Measurements from ENCODE around the gene ZNF385A. TPM values are rescaled to one million over a fixed set of nuclear protein-coding genes. Genes with fewer than 3 reads are reported as not detected.

Gene ZNF385A
- total RNA-seq, 1 experiment from 2014 or later = 0.24 TPM

- DNase-seq (ENCODE audit: low read depth) = no peak
These were observed 32.4 kb upstream of the ZNF385A start for GRCh38 chr12:54416687-54417603.

- DNase-seq (ENCODE audit: low read depth) = no peak
These were observed 30.8 kb upstream of the ZNF385A start for GRCh38 chr12:54415221-54415929.

- peak; percentile 62 for DNase-seq (ENCODE audit: low read depth)
These were observed 29.0 kb upstream of the ZNF385A start for GRCh38 chr12:54413284-54414190.

- no peak for DNase-seq (ENCODE audit: low read depth)
These were observed 28.3 kb upstream of the ZNF385A start for GRCh38 chr12:54412786-54413185.

- no peak for DNase-seq (ENCODE audit: low read depth)
These were observed 27.8 kb upstream of the ZNF385A start for GRCh38 chr12:54412348-54412747.

- DNase-seq (ENCODE audit: low read depth) = peak; percentile 98
These were observed 27.1 kb upstream of the ZNF385A start for GRCh38 chr12:54411391-54412241.

- no peak for DNase-seq (ENCODE audit: low read depth)
These were observed 24.7 kb upstream of the ZNF385A start for GRCh38 chr12:54409267-54409666.

GRCh38 chr12:54407183-54407905, 22.8 kb upstream of the ZNF385A start:
- DNase-seq (ENCODE audit: low read depth) = no peak

GRCh38 chr12:54405573-54405972, 21.0 kb upstream of the ZNF385A start:
- no peak for DNase-seq (ENCODE audit: low read depth)

- no peak for DNase-seq (ENCODE audit: low read depth)
These were observed 20.6 kb upstream of the ZNF385A start for GRCh38 chr12:54405106-54405505.

- DNase-seq (ENCODE audit: low read depth) = peak; percentile 30
These were observed 19.8 kb upstream of the ZNF385A start for GRCh38 chr12:54404061-54405004.

GRCh38 chr12:54401119-54401518, 16.6 kb upstream of the ZNF385A start:
- DNase-seq (ENCODE audit: low read depth) = no peak

GRCh38 chr12:54398995-54399793, 14.7 kb upstream of the ZNF385A start:
- DNase-seq (ENCODE audit: low read depth) = peak; percentile 75

- no peak for DNase-seq (ENCODE audit: low read depth)
These were observed 13.7 kb upstream of the ZNF385A start for GRCh38 chr12:54398218-54398617.

GRCh38 chr12:54397157-54397556, 12.6 kb upstream of the ZNF385A start:
- no peak for DNase-seq (ENCODE audit: low read depth)

GRCh38 chr12:54395545-54395944, 11.0 kb upstream of the ZNF385A start:
- DNase-seq (ENCODE audit: low read depth) = no peak

- no peak for DNase-seq (ENCODE audit: low read depth)
These were observed 10.5 kb upstream of the ZNF385A start for GRCh38 chr12:54394986-54395385.

- peak; percentile 46 for DNase-seq (ENCODE audit: low read depth)
These were observed 9.8 kb upstream of the ZNF385A start for GRCh38 chr12:54394281-54394719.
